ENCODE measurements around the gene RASL11B.

RASL11B gene

DNA sequence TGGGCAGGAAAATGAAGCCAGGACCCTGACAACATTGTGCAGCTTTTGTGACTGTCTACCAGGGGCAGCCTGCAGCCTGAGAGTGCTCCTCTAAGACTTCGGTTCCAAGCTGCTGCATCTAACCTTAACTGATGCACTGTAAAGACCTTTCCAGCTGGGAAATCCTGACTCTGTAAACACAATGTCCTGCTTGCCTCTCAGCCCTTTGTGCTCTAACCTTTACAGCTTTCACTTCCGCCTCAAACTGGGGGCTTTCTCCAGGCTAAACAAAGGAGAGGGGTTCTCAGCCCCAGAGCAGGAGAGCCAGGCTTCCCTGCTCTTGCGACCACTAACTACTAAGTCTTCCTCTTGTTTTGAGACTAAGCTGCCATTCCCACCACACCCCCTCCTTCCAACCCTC is 19.3 kb upstream of the RASL11B start:
- DNase-seq (ENCODE audit: low read depth in 2 of 3, low spot score in 2 of 3), result no peak

DNA sequence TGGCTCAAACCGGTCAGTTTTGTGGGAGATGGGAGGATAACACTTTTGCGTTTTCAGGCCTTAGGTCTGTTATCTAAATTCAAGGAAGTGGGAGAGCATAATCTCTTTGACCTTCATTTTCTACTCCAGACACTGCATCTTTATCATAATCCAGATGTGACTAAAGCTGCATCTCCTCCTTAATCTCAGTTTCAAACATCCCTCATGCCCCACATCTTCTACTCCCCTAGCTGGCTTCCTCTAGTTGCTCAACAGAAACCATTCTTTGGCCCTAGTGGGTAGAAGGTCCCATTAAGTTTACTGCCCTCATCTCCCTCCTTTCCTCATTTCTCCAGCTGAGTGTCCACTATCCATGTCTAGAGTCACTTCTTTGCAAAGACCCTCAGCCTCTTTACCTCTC is 18.8 kb upstream of the RASL11B start:
- DNase-seq (ENCODE audit: low read depth in 2 of 3, low spot score in 2 of 3), result no peak

DNA sequence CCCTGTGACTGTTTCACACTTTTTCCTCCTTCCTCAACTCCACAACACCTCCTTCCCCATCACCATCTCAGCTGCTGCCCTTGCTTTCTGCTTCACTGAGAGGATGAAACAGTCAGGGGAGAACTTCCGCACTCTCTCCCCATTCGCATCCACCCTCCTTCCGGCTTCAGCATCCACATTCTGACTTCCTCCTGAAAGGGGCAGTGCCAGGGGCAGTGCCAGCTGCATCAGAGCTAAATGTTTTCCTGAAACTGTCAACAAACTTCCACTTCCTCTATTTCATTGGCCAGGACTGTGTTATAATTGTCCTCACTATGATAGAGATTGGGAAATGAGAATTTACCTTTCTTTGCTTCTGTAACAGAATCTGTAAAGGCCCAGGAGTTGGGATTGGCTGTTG is 18.2 kb upstream of the RASL11B start:
- no peak for DNase-seq (ENCODE audit: low read depth in 2 of 3, low spot score in 2 of 3)

DNA sequence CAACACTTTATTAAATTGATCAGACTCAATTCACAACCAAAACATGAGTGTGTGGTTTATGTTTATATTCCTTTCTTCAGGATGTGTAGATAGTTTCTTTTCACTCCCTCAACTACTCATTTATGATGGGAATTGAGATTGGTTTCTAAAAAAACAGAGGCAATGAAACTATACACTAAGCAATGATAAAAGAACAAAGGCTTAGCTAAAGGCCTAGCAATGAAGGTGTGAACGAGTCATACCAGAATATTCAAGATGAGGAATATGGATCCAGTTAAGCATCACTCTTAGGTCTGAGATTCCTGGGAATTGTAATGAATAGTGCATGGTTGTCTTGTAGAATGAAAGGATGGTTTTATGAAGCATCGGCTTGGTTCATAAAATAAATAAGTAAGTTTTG is 17.5 kb upstream of the RASL11B start:
- DNase-seq (ENCODE audit: low read depth in 2 of 3, low spot score in 2 of 3), result no peak

DNA sequence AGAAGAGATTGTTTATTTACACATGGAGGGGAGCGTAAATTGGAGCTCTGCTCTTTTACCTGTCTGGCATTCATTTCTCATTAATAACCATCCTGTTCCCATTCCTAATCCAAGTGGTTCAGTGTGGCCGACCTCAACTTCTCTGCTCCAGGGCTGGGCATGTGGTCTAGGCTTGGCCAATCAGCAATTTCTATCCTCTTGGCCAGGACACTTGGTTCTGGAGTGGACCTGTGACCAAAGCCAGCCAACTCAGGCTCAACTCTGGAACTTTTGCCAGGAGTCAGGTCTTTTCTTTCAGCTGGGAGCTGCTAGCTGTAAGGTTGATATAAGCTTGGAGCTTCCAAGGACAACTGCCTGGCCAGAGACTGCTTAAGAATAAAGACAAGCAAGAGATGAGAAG is 15.6 kb upstream of the RASL11B start:
- DNase-seq (ENCODE audit: low read depth in 2 of 3, low spot score in 2 of 3), result no peak

DNA sequence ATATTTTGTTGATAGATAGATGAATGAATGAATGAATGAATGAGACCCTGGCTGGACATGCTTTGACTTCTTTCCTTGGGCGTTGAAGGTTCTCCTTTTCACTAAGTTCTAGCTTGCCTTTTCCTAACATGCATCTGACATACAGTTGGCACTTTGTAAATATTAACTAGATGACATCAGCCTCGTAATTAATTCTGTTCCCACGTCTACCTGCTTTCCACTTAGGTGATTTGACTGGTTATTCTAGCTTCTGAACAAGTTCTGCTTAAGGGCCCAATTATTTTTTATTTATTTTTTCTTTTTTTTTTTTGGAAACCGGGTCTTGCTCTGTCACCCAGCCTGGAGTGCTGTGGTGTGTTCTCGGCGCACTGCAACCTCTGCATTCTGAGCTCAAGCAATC is 13.9 kb upstream of the RASL11B start:
- no peak for DNase-seq (ENCODE audit: low read depth in 2 of 3, low spot score in 2 of 3)

DNA sequence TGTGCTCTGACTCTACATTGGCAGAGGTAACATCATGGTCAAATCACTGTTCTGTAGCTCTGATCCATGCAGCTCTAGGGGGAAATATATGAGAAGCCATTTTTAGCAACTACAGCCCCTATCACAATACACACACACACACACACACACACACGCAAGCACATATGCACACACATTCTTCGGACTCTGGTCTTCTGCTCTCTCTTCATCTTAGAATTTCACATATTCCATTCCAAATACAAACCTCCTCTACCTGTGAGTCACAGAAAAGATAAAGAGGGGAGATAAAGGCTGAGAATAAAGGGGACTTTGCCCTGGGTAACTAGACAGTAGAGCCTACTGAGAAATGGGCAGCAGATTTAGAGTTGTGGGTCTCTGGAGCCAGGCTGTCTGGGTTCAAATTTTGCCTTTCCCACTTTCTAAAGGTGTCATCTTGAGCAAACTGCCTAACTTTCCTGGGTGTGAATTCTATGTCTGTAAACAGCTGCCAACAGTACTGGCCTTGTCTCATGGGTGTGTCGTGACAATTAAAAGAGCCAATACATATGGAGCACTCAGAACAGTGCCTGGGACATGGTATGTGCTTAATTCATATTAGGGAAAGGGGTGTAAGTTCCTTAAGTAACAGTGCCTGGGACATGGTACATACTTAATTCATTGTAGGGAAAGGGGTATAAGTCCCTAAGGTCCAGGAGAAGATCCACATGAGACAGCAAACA is 11.6 kb upstream of the RASL11B start:
- no peak for DNase-seq (ENCODE audit: low read depth in 2 of 3, low spot score in 2 of 3)

DNA sequence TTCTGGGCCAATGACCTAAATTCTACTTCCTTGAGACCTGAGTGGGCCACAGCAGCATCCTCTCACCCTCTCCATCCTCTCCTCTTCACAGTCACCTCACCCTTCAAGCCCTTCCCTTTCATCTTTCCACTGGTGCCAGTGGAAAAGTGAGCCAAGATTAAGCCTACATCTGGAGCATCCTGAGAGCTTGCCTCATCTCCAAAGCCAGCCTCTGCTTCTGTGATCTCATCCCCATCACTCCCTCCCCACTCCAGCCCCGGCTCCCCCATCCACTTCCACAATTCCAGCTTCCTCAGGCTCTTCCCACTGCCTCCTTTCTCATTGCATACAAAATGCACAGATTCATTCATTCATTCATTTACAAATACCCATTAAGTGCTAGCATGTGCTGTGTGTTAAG is 10.1 kb upstream of the RASL11B start:
- DNase-seq (ENCODE audit: low read depth in 2 of 3, low spot score in 2 of 3), result no peak

DNA sequence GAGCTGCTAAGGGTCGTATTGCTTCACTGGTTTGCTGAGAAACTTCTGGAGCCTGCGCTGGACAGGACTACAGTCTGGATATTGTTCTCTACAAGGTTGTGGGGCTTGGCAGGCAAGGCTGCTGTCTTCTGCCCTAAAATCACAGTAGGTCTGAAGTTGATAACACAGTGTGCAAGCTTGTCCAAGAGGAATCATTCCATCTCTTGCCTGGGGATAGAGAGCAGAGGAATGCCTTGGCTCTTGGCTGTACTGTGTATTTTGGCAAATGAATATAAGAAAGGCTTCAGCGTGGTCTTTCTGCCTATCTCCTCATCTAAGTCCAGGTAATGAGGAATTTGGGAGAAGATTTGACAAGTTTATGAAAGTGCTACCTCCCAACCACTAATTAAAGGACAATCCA is 9.4 kb upstream of the RASL11B start:
- DNase-seq (ENCODE audit: low read depth in 2 of 3, low spot score in 2 of 3), result no peak

DNA sequence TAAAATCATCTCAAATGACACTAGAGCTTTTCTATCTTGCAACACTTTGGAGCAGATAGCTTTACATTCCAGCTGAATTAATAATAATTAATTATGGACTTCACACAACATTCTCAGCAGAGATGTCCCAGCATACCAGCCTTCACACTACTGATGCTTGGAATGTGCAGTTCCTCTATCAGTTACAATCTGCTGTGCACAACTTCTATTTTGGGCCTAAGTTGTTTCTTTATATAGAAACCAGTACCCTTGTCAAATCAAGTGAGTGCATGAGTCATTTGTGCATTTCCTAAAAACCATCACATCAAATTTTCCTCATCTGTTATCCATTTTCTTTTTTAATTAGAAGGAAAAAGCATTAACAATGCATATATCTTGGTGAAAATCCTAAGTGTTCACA is 8.8 kb upstream of the RASL11B start:
- DNase-seq (ENCODE audit: low read depth in 2 of 3, low spot score in 2 of 3), result no peak

DNA sequence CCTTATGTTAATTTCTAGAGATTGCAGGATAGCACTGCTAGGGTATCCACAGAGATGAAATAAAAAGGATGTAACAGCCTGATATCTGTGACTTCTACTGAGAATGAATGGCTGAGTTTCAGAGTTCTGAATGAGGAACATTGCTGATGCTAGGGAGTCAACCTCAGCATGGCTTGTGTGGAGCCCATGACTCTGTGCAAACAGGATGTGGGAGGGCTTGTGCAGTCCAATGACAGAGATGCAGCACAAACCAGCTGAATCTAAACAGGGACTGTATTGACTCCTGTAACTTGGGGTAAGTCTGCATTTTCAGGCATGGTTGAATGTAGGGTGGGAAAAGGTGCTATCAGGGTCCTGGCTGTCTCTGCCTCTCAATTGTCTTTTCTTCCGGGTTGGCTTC is 5.3 kb upstream of the RASL11B start:
- no peak for DNase-seq (ENCODE audit: low read depth in 2 of 3, low spot score in 2 of 3)

DNA sequence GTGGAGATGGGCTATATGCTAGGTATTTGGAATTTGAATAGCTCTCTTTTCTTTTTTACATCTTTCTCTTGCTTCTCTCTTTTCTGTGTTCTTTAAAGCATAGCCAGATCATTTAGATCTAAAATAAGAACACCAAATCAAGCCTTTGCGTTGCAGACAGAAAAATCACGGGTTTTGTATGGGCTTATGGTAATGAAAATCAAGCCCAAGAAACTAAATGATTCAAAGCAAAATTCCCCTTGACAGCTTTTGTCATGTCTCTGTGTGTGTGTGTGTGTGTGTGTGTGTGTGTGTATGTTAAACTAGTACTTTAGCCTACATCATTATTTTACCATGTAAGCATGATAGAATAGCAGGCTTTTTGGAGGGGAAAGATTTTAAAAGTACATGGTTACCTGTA is 1.8 kb upstream of the RASL11B start:
- no peak for DNase-seq (ENCODE audit: low read depth in 2 of 3, low spot score in 2 of 3)

DNA sequence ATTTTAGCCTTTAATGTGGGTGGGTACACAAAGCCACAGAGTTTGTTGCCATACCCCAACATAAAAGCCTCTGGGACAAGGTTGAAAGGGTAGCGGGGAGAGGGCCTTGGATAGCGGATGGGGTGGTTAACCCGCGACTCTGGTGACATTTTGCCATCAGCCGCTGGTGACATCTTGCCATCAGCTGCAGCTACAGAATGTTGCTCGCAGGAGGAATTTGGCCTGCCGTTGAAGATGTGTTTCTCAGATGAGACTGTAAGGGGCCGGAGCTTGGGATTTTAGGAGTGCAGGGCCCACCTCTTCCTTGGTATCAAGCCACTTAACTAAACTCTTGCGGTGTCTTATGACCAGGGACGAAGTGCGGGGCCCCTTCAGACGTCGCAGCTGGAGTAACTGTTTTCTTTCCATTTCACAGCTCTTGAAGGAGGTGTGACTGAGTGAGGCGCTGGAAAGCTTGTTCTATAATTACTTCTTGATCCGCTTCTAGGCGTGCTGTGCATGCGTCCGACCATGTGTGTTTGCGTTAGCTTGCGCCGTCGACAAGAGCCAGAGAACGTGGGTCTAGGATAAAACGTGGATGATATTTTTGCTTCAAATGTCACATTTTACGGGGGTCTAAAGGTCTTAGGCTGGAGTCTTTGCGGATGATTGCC is 820 bp upstream of the RASL11B start:
- DNase-seq (ENCODE audit: low read depth in 2 of 3, low spot score in 2 of 3), result no peak

DNA sequence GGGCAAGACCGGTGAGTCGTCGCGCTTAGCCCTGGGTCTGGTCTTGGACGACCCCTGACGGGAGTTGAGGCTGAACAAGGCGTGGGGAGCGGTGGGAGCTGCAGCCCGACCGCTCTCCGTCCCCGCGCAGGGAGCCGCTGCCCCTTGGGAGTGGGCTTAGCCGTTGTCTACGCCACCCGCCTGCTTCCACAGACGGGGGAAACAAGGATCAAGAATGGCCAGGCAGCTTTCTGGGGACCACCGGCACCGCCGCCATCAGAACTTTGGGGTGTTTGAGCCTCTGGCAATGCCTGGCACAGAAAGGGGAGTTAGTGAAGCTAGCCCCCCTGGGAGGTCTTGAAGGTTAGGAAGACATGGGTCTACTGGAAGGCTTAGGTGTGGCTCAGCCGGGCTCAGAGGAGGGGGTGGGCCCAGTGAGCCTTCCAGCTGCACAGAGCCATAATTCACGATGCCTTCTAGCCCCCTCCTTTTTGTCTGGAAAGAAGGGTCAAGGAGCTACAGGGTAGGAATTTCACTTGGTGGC is 583 bp downstream of the RASL11B start:
- DNase-seq (ENCODE audit: low read depth in 2 of 3, low spot score in 2 of 3), result no peak

DNA sequence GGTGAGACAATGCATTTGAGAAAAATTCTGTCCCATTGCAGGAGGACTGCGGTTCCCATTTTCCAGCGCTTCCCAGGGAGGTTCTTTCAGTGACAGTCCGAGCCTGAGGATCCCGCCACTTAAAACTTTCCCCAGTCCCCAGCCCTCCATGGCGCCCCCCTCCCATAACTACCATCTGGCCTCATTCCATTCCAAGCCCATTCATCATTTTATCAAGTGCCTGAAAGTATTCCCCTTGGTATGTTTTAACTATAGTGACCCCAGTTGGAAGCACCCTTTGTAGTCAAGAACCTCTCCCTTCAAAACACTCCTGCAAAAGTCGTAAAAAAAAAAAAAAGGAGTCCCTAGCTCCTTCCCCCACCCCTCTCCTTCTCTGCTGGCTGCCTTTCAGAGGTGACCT is 1.2 kb downstream of the RASL11B start:
- no peak for DNase-seq (ENCODE audit: low read depth in 2 of 3, low spot score in 2 of 3)

DNA sequence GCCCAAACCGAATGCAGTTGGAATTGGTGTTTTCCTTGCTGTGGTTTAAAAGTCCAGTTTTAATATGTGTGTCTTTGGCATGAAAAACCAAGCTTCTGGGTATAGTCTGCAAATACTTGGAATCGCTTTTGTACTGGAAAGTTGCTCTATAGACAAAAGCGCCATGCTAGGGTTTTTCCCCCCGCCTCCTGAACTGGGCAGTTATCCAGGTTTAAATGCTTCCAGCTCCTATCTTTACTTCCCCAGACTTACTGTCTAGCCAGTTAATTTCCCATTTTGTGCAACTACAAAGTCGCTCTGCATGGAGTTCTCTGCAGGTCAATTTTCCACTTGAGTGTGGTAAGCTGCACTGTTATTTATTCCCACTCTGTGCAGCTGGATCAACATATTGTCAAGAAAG is 2.7 kb downstream of the RASL11B start:
- DNase-seq (ENCODE audit: low read depth in 2 of 3, low spot score in 2 of 3), result no peak

DNA sequence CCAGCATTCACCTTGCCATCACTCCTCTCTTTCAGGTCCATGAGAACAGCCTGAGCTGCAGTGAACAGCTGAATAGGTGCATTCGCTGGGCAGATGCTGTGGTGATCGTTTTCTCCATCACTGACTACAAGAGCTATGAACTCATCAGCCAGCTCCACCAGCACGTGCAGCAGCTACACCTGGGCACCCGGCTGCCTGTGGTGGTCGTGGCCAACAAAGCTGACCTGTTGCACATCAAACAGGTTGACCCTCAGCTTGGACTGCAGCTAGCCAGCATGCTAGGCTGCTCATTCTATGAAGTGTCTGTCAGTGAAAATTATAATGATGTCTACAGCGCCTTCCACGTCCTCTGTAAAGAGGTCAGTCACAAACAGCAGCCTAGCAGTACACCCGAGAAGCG is 3.2 kb downstream of the RASL11B start:
- DNase-seq (ENCODE audit: low read depth in 2 of 3, low spot score in 2 of 3), result no peak

DNA sequence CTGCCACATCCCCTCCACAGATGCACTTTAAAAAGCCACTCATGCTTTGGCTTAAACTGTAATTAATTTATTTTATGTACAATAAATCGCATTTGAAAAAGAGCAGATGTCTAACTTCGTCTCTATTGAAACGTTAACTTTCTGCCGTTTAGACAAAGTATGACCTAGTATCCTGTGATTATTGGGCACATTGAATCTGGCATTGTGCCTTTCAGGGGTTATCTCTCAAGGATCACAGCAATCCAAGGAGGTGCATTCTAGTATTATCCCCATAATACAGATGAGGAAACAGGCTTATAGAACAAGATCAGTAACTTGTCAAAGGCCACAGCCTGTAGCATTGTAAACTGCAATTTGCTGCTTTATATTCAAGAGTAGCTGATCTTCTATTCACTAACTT is 4.6 kb downstream of the RASL11B start:
- no peak for DNase-seq (ENCODE audit: low read depth in 2 of 3, low spot score in 2 of 3)

DNA sequence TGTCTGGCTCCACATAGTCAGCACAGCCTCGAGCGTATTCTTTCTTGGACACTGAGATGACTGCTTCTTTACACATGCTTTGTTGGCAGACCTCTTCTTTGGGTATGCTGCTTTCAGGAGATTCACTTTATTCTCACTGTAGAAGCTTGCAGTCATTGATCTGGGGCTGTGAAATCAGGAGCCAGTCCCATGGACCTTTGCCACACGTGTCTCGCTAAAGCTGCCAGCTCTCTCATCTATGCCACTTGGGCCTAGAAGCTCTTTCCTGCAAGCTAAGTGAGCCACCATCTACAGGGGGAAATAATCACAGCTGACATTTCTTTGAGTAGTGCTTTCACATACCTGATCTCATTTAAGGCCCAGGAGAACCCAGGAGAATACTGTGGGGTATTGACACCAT is 5.0 kb downstream of the RASL11B start:
- no peak for DNase-seq (ENCODE audit: low read depth in 2 of 3, low spot score in 2 of 3)

DNA sequence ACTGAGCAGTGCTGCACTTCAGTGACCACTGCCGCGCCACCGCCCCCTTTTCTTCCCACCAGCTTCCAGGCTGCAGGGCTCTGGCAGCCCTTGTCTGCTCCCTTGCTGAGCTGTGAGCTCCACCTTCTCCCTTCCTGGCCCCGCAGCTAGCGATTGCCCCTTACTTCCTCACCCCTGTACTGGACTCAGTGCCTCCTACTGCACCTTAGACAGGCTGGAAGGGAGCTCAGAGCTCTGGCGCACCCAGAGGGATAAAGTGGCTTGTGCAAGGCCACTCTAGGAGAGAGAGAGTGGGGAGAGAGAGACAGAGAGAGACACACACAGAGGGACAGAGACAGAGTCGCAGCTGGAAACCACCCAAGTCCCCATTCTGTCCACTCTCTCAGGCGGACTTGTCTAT is 6.0 kb downstream of the RASL11B start:
- DNase-seq (ENCODE audit: low read depth in 2 of 3, low spot score in 2 of 3), result no peak

DNA sequence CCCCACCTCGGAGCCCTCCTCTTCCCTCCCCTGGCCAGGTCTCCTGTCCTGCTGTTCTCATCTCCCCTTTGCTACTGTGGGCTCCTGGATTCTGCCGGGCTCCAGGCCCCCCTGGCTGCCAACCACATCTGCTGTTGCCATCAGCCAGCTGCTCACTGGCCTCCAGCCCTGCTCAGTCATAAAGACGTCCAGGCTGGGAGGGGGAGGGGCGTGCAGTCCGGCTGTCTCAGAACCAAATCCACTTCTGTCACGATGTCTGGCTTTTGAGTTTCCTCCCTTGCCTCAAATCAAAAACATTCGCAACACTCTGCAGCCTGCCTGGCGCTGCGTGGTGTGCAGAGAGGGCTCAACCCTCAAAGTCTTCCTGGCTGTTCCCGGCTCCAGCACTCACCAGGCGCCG is 7.1 kb downstream of the RASL11B start:
- DNase-seq (ENCODE audit: low read depth in 2 of 3, low spot score in 2 of 3), result no peak

DNA sequence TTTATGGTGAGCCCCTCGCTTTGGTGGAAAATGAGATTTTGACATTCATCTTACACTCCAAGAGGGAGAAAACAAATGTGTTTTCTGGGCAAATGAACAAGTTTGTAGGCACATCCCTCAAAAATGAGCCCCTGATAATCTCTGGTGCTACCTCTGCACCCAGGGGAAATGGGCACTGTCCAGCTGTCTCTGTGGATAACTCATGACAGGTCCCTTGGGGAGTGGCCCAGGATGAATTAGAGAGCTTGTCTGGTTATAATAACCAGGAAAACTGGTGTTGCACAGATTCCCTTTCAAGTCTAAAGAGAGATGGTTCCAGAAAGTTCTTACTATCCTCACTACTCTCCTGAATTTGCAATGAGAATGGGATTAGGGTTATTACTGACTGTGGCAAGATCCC is 7.5 kb downstream of the RASL11B start:
- DNase-seq (ENCODE audit: low read depth in 2 of 3, low spot score in 2 of 3), result no peak

DNA sequence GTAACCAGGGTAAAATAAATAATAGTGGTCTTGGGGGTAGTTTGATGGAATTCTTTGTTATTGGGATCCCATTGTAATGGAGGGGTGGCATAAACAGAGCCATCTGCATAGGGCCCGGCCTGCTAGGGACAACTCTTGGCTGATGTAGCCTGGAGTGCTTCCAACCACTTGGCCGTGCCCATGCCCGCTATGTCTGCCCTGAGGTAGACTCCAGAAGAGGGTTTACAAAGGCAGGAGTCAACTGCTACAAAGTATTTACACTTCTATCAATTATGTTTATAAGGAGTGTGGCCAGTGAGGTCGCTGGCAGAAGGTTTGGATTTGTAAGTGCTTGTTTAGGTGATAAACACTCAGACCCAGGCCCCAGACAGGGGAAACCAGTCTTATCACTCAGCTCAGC is 8.1 kb downstream of the RASL11B start:
- DNase-seq (ENCODE audit: low read depth in 2 of 3, low spot score in 2 of 3), result no peak

All from activated CD8-positive, alpha-beta memory T cell treated with anti-CD3 and anti-CD28 coated beads for 48 hours (primary cell).